Measurements from ENCODE around the gene FAM181A.

The FAM181A gene

DNA sequence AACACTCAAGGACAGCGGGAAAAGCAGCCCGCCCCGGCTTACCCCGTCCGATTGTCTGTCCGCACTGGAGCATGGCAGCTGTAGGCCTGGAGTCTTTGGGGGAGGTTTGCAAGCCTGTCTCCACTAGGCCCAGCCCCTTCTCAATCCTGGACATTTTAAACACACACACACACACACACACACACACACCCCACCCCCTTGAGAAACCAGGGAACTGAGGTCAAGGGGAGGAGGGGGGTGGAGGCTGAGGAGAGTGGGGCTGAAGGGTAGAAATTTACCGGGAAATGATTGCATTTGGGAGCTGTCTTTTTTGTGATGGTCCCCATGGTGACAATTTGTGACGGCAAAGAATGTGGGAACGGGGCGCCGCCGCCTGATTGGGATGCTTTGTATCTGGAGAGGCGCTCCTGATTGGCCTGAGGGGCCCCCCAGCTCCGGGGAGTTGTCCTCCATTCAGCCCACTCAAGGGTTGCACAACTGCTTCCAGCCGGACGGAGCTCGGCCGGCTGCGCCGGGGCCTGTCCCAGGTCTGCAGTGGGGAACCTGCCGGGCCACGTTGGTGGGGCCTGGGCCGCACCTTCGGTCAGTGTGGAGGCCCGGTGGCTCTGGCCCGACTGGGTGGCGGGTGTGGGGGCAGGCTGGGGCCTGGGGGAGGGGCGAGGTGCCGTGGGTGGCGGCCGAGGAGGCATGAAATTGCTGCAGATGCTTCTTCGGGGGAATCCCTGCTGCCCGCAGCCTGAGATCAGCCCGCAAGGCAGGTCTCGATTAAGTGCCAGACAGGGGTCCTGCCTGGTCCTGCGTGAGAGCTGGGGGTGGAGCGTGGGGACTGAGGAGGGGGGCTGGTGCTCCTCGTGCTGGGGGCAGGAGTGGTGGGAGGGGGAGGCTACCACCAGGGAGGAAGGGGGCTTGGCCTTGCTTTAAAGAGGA, at the start of gene FAM181A:
Gene FAM181A (plus strand): TSS at position 472 of the 927 bp plus-strand sequence. CDS start 942 bp downstream, outside the sequence.
- DNase-seq, result no peak

DNA sequence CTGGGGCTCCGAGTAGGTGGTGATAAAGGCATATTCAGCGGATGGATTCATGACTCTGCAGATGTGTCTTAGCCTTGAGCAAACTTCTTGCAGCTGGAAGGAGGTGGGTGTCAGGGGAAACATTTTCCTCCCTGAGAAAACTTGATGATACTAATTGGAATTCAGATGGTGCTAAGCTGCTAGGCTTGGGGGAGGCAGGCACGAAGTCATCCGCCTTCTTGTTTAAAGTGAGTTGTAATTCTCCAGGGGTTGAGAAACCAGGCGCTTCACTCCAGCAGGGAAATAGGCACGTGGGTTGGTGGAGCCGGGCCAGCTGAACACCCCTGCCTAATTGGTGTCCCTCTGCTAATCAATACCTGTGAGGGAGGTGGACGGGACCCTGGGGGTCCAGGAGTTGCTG, 48.9 kb upstream of the FAM181A start:
- no peak for DNase-seq

DNA sequence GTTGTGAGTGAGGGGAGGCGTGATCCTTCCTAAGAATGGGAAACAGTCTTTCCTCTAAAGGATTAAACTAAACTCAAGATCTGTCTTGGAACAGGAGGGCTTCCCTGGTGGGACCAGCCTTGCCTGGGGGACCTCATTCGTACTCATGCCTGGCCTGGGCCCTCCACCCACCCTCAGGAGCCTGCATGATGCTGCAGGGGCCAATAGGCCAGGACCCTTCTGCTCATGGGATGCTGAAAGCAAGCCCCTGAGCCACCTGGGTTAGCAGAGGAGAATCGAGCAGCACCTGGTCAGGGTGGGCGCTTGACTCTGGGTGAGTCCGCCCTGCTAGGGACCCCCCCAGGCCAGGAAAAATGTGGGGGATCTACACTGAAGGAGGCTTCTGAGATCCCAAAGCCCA, 48.3 kb upstream of the FAM181A start:
- no peak for DNase-seq

DNA sequence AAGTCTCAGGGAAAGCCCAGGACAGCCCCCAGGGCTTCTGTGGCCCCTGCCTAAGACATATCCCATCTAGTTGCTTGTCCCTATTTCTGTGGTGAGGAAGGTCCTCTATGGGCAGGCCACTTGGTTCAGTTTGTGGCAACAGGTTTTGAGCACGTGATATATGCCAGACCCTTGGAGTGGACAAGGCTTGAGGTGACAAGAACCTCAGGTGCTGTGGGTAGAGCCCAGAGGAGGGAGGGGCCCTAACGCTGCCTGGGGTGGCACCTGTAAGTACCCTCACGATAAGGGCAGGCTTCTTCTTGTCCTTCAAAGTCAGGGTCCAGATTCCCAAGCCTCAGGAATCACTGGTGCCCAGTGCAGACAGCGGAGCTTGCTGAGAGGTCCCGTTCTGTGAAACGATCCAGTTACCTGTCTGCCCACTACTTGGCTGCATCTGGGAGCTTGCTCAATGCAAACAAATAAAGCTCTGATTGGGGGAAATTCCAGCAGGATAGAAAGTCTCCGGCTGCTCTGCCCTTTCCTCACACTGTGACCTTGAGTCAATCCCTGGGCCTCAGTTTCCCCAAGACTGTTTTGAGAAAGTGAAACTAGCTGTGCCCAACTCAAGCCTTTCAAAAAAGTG, 47.7 kb upstream of the FAM181A start:
- DNase-seq, result no peak

DNA sequence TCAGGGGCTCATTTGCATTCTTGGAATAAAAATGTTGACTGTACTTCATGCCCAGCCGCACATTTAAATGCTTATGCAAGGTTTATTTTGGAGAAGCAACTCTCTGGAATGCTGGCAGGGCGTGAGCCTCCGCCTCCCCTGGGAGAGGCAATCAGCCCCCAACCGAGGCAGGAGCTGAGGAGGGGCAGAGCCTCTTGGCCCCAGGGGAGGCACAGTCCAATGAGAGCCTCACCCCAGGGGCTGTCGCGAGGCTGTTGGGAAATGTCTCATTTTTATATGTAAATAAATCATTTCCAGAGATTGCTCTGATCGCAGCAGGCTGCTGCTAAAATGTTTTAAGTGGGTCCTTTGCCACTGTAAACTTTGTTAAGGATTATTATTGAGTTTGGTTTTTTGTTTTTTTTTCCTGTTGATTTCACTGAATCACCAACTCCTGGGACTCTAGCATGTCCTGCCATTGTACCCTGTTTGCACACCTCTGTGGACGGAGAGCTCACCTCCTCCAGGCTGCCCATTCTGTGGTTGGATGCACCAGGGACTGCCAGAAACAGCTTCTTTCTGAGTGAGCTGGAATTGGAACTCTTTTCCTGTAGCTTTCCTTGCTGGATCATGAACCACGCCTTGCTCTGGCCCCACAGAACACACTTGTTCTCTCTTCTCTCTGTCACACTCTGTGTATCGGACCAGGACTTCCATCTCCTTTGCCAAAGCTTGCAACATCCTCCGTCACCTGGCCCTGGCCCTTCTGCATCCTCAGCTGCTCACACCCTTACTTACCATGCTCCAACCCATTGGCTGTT, 46.9 kb upstream of the FAM181A start:
- no peak for DNase-seq

DNA sequence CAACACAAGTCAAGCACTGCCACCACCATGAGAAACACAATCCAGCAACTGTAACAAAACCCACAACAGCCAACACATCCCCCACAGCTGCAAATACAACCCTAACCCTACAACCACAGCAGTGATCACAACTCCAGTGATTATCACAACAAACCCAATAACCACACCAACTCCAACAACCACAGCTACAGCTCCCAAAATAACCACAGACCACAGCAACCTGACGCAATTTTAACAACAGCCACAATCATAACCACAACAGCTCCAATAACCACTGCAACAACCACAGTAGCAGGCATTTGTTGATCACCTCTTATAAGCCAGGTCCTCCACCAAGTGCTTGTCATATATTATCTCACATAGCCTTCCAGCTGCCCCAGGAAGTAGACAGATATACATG, 42.2 kb upstream of the FAM181A start:
- DNase-seq, result no peak

DNA sequence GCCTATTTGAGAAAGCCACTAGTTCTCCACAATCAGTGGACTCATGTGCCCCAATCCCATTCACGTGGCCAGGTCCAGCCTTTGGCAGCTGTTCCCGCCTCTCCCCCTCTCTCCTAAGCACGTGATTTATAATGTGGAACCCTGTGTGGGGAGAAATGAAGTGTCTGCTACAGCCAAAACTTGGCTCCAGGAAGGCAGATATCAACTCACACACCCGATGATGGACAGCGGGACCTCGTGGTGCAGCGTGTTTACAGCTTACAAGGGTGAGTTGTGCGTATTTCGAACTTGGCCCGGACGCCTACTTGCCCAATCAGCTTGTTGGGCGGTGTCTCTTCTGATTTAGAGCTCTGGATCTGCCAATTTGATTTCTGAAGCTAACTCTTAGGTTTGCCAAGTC, 38.1 kb upstream of the FAM181A start:
- no peak for DNase-seq

DNA sequence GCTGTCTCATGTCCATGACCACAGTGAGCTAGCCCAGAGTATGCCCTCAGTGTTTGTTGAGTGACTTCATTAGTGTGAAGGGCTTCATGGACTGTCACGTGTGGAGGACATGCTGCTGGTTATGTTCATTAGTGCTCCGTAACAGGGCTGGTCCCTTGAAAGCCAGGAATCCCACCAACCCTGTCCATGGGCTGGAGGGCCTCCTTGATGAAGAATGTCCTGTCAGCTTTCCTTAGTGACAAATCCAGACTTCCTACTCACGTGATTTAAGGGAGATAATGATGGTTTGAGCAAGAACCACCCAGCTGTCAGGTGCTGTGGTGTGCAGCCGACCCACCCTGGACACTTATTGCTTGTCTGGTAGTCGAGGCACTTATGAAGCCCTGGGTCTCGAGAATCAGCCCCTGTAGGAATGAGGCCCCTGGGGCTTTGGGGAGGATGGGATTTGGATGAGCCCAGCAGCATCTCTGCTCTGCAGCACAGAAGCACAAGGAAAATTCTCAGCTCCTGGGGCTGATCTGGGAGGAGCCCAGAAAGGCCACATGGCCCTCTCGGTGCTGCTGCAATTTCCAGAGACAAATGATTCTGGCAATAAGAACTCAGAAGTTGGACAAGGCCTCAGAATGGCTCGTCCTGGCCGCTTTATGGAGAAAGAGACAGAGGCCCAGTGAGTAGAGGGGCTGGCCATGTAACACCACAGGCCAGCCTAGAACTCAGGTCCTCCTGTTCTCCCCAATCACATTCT, 37.2 kb upstream of the FAM181A start:
- no peak for DNase-seq

DNA sequence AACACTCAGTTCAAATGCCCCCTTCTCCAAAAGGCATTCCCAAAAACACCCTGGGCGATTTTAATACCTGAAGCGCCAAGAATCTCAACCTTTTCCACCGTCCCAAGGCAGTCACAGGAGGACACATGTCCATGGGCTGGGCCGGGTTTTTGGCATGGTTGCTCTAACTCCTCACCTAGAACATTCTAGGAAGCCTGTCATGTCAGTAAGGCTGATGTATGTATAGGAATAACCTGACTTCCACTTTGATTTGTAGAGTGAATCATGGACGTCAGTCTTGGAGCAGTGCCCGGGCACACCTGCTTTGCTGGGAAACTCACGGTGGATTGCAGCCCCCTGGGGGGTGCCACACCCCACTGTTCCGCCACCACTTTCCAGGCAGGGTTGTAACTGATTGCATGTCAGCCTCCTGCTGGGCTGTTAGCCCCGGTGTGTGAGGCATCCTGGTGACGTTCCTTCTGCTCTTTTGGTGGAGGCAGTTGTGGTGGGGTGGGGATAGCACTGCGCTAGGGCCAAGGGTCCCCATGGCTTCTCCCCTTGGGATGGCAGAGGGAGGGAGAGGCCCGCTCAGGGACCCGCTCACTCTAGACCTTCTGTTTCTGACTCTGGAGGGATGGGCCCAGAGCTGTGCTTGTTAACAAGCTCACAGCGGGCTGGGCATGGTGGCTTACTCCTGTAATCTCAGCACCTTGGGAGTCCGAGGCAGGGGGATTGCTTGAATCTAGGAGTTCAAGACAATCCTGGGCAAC, 35.2 kb upstream of the FAM181A start:
- DNase-seq, result no peak

DNA sequence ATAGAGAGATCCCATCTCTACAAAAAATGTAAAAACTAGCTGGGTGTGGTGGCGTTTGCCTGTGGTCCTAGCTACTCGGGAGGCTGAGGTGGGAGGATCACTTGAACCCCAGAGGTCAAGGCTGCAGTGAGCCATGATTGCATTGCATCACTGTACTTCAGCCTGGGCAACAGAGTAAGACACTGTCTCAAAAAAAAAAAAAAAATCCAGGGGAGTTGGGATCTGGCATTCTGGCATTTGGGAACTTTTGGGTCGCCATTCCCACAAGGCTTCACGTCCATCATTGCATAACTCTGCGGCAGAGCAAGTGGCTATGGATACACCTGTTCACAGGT, 34.7 kb upstream of the FAM181A start:
- DNase-seq, result no peak

DNA sequence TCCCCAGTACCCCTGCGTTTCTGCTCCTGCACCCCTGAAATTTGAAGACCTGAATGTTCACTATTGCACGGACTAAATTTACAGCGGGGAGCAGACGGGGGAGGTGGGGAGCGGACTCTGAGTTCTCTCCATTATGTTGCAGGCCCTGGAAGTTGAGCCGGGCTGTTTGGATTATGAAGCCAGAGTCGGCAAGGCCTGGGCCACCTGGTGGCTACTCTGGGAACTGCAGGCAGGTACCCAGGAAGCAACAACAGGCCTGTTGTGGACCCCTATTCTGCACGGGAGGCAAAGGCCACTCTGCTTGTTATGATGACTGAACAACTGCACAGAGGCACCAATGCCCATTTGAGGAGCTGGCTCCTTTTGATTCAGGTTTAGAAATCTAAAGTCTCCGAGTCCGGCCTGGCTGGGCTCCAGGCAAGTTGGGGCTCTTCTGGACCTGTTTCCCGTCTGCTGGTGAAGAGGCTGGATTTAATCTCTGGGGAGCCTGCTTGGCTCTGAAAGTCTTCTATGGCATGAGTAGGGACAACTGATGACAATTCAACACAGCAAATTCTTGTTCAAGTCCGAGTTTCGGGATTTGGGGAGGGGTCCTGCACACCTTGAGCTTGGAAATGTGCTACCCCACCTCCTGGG, 34.1 kb upstream of the FAM181A start:
- peak; percentile 55 for DNase-seq

DNA sequence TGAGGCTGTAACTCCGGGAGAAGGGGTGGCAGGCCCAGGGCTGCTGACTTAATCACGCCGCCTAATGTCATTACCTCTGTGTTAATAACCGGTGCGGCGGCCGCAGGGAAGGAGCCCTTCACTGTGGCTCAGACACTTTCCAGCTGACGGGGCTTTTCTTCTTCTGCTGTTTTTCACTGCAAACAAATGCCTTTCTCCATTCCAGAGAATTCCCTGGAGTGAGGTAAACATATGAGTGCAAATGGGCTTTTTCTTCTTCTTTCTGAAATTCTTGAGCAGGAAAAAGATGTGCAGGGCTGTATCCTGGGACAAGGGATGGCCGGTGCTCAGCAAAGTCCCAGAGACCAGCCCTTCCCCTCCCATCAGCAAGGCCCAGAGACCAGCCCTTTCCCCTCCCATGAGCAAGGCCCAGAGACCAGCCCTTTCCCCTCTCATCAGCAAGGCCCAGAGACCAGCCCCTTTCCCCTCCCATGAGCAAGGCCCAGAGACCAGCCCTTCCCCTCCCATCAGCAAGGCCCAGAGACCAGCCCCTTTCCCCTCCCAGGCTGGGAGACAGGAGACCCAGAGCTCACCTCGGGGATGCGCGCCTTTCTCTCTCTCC, 33.4 kb upstream of the FAM181A start:
- DNase-seq, result no peak

DNA sequence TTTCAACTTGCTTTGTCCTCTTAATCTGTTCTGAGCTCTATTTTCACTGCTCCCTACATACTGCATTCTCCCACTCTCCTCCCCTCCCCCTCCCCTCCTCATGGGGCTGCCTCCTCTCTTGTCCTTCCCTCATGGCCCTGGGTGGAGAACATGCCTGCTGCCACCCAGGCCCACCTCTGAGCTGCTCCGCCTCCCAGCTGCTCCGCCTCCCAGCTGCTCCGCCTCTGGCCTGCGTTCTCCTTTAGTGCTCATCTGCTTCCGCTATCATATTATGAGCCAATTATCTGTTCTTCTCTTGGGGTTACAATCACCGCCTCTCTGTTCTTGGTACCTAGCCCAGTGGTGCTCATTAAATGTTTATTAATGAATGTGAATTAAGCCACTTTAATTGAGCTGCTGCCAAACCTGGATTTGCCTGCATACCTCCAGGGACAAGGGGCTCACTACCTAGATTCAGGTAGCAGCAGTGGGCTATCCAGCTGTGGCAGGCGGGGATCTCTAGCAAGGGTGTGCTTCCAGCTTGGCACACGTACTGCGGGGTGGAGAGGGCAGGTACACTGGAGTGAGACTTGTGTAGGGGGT, 32.0 kb upstream of the FAM181A start:
- DNase-seq, result no peak

DNA sequence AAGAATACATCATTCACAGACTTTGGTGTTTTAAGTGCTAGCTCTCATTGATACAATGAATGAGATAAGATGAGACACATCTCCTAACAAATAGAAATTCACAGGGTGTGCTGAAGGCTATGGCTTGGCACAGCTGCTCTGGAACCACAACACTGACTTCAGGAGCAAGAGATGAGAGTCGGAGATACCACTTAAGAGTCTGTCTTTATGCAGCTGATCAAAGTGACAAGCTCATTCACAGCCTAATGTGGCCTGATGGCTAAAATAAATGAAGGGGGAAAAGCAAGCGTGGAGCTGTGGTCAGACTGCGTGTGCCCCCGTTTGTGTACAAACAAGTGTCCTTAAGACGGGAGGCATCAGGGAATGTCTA, 29.7 kb upstream of the FAM181A start:
- no peak for DNase-seq

DNA sequence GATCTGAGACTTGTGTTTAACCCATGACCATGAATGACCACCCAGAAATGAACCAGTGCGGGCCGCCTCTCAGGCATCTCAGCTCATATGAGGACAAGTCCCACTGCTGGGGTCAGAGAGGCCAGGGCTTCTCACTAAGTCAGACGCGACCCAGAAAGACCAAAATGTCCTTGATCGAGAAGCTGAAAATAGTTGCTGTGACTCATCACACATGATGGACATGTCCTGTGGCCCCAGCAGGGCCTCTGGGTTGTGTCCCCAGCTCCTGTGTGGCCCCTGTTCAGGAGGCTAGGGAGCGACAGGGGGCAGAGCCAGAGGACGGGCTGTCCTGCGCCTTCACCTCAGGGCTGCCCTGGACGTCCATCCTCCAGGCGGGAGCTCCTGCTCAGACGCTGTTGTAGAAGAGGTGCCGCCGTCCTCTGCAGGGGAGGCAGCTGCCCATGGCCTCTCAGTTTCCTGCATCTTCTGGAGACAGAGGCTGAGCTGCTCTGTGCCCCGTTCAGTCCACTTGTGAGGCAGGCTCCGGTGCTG, 29.0 kb upstream of the FAM181A start:
- DNase-seq, result no peak

DNA sequence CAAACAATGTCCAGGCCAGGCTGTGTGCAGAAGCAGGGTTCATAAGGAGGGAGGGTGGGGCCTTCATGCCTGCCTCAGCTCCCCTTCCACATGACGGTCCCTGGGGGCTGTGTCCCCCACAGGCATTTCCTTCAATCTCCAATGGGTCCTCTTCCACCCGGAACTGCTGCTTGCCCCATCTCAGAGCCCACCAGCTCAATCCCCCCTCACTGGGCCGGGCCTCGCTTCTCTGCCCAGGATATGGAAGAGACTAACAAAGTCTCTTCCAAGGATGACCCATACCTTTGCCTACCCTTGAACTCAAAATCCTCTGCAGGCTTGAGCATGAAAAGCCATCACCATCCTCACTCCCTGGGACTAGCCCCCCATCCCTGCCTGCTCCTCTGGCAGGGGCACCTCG, 28.4 kb upstream of the FAM181A start:
- DNase-seq, result no peak

DNA sequence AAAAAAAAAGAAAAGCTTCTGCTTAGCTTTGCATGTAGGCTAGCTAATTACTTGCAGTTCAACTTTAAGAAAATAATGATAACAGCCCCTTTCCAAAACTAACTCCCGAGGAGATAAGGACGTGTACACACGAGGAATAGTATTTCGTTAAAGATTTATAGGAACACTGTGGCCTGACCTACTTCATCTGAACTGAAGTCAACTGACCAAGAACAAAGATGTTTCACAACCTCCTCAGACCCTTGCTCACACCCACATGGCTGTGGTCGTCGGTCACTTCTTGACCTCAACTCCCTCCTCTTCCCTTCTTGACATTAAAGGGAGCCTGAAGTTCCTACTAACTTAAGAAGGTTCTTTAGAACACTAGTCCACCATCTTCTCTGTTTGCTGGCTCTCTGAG, 25.3 kb upstream of the FAM181A start:
- no peak for DNase-seq

DNA sequence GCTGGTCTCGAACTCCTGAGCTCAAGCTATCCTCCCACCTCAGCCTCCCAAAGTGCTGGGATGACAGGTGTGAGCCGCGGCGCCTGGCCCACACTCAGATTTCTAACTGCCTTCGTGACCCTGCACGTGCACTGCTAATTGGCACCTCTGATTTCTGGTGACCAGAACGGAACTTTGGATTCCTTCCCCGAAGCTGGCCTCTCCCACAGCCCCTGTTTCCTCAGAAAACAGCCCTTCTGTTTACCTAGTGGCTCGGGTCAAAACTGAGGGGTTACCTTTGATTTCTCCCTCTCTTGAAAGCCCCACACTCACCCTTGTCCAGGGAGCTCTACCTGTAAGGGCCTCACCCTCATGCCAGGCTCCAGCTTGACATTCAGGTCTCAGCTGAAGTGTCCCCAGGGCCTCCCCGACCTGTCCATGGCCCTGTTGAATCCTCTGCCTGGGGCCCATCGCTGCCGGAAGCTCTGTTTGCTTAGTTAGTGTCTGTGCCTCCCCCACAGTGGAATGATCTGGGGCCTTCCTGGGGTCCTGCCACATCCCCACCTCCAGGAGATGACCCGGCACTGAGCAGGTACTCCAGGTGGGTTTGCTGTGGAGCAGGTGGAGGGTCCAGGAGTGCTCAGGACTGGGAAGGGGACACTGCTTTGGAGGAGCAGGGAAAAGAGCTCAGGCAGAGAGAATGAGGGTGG, 24.4 kb upstream of the FAM181A start:
- no peak for DNase-seq

DNA sequence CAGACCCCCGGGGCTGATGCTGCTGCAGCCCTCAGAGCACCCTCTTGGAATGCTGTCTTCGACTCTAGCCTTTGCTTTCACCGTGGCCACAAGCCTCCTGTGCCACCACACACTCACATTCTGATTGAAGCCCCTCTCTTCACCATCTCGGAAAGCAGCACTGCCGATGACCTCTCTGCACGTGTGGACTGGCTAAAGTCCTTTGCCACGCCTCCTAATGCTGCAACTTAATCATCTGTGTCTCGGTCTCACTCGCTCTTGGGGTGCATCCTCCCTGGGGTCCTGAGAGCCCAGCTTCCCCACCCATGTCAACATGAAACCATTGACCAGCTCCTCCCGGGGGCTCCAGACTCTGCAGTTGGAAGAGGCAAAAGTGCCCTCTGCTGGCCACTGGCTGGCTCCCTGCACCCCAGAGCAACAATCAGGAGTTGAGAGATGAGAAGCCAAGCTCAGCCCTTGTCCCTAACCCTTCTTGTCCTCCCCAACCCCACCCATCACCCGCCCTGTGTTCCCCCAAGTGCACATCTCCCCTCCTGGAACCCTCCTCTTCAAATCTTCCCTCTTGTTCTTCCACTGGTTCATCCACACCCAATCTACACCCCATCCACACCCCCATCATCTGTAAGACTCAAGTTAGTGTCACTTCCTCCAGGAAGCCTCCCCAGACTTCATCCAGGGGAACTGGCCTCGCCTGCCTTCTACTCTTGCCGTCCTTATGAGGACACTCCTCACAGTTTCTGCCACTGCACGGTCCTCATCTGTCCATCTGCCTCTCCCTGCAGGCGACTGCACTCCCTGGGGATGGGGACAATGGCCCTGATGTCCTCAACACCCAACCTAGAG, 23.6 kb upstream of the FAM181A start:
- DNase-seq, result no peak

All from CD4-positive, alpha-beta T cell treated with Interleukin-4 for 4 hours (primary cell).